Neural cell (in vitro differentiated cells): Measurements from ENCODE around the gene NDUFAF4. TPM values are rescaled to one million over a fixed set of nuclear protein-coding genes. Genes with fewer than 3 reads are reported as not detected.

Experiments
- H2AFZ ChIP-seq: fragments of 200-600, 300-800 bp; sonication (generic), shearing (Covaris generic); 2 replicates; pipeline ENCODE4 v1.6.0; 2014; ENCODE audit warnings: low read depth, mild to moderate bottlenecking, antibody characterized with exemption, low read length, moderate library complexity
- H3F3A ChIP-seq: fragments of 200-600 bp; shearing (Covaris generic); 2 replicates; pipeline ENCODE4 v1.6.1; 2016; ENCODE audit warnings: mild to moderate bottlenecking, moderate library complexity, mixed read lengths, antibody characterized with exemption, low read length; ENCODE audit not compliant: insufficient read depth, poor library complexity, severe bottlenecking
- H3K27ac ChIP-seq: fragments of 200-600, 300-800 bp; sonication (generic), shearing (Covaris generic); 2 replicates; pipeline ENCODE4 v1.5.1; 2014; ENCODE audit warnings: mild to moderate bottlenecking, low read length, moderate library complexity
- H3K27me3 ChIP-seq: fragments of 300-800, 200-600 bp; sonication (generic), shearing (Covaris generic); 2 replicates; pipeline ENCODE4 v1.6.0; 2014; ENCODE audit warnings: mild to moderate bottlenecking, low read depth, low read length, moderate library complexity; ENCODE audit not compliant: insufficient read depth
- H3K36me3 ChIP-seq: fragments of 300-800, 200-600 bp; sonication (generic), shearing (Covaris generic); 2 replicates; pipeline ENCODE4 v1.5.1; 2014; ENCODE audit warnings: mild to moderate bottlenecking, antibody characterized with exemption, low read length, moderate library complexity; ENCODE audit not compliant: insufficient read depth
- H3K4me2 ChIP-seq: fragments of 300-800, 200-600 bp; sonication (generic), shearing (Covaris generic); 2 replicates; pipeline ENCODE4 v1.6.0; 2014; ENCODE audit warnings: mild to moderate bottlenecking, low read length
- H3K4me3 ChIP-seq: fragments of 300-800, 200-600 bp; sonication (generic), shearing (Covaris generic); 2 replicates; pipeline ENCODE4 v1.5.1; 2014; ENCODE audit warnings: mild to moderate bottlenecking, low read length, moderate library complexity
- H3K79me2 ChIP-seq: fragments of 200-600 bp; shearing (Covaris generic); replicated peaks from 2 replicates; pipeline ENCODE4 v1.6.0; 2014; ENCODE audit warnings: mild to moderate bottlenecking, low read length, moderate library complexity; ENCODE audit not compliant: insufficient read depth
- H3K9ac ChIP-seq: fragments of 300-800, 200-600 bp; sonication (generic), shearing (Covaris generic); 2 replicates; pipeline ENCODE4 v1.6.1; 2016; ENCODE audit warnings: mild to moderate bottlenecking, low read length, mixed read lengths
- H3K9me2 ChIP-seq: fragments of 200-600 bp; shearing (Covaris generic); 2 replicates; pipeline ENCODE4 v1.6.1; 2016; ENCODE audit warnings: mild to moderate bottlenecking, low read length, mixed read lengths; ENCODE audit not compliant: insufficient read depth
- H3K9me3 ChIP-seq: fragments of 200-600, 300-800 bp; sonication (generic), shearing (Covaris generic); 2 replicates; pipeline ENCODE4 v1.6.1; 2016; ENCODE audit warnings: mild to moderate bottlenecking, mixed run types, low read length, moderate library complexity, mixed read lengths
- H4K20me1 ChIP-seq: fragments of 200-600 bp; shearing (Covaris generic); 2 replicates; pipeline ENCODE4 v1.6.1; 2016; ENCODE audit warnings: mild to moderate bottlenecking, mixed run types; ENCODE audit not compliant: insufficient read depth
- EP300 ChIP-seq: fragments of 450-650 bp; conservative IDR thresholded peaks from 2 replicates; pipeline ENCODE4 v1.6.1; 2014; ENCODE audit warnings: antibody characterized with exemption, mild to moderate bottlenecking, moderate library complexity; ENCODE audit not compliant: poor library complexity, severe bottlenecking
- EZH2 ChIP-seq: fragments of 200-600, 300-800 bp; shearing (Covaris generic), sonication (generic); IDR thresholded peaks from 2 replicates; pipeline ENCODE4 v1.6.1; 2014; ENCODE audit warnings: antibody characterized with exemption, low read length, borderline replicate concordance, mild to moderate bottlenecking; ENCODE audit not compliant: insufficient read depth, poor library complexity, severe bottlenecking
- MXI1 ChIP-seq: fragments of 450-650 bp; conservative IDR thresholded peaks from 2 replicates; pipeline ENCODE4 v1.6.1; 2014; ENCODE audit warnings: antibody characterized with exemption, mild to moderate bottlenecking; ENCODE audit not compliant: poor library complexity, severe bottlenecking
- POLR2AphosphoS5 ChIP-seq: IDR thresholded peaks from 2 replicates; pipeline ENCODE4 v1.6.1; 2012
- RAD21 ChIP-seq: fragments of 450-650 bp; conservative IDR thresholded peaks from 2 replicates; pipeline ENCODE4 v1.6.1; 2014; ENCODE audit warnings: antibody characterized with exemption, mild to moderate bottlenecking, moderate library complexity
- REST ChIP-seq: IDR thresholded peaks from 2 replicates; pipeline ENCODE4 v1.6.1; 2012; ENCODE audit warnings: borderline replicate concordance
- SMC3 ChIP-seq: fragments of 450-650 bp; conservative IDR thresholded peaks from 2 replicates; pipeline ENCODE4 v1.6.1; 2014; ENCODE audit warnings: antibody characterized with exemption, mild to moderate bottlenecking, moderate library complexity; ENCODE audit not compliant: poor library complexity
- TAF1 ChIP-seq: IDR thresholded peaks from 2 replicates; pipeline ENCODE4 v1.6.1; 2012; ENCODE audit warnings: low read depth
- polyA plus RNA-seq: library from polyadenylated mRNA; depleted of rRNA; stranded (reverse); fragments of >200 nt; gene quantifications from 2 replicates; pipeline ENCODE4 v1.2.3, GENCODE V29; 2014
- small RNA-seq, 3 experiments: library from RNA; depleted of rRNA; stranded (forward); fragments of <200 nt; gene quantifications; one replicate each; pipeline ENCODE3, GENCODE V24; 2012
- TF ChIP-seq, protein P1 (sequence below): fragments of 450-650 bp; IDR thresholded peaks from 2 replicates; pipeline ENCODE4 v1.5.1; 2014; ENCODE audit warnings: antibody characterized with exemption, mild to moderate bottlenecking, moderate library complexity; ENCODE audit not compliant: poor library complexity, severe bottlenecking

NDUFAF4 gene
- polyA plus RNA-seq, 1 donor from 2014 or later: 55.9 TPM

DNA sequence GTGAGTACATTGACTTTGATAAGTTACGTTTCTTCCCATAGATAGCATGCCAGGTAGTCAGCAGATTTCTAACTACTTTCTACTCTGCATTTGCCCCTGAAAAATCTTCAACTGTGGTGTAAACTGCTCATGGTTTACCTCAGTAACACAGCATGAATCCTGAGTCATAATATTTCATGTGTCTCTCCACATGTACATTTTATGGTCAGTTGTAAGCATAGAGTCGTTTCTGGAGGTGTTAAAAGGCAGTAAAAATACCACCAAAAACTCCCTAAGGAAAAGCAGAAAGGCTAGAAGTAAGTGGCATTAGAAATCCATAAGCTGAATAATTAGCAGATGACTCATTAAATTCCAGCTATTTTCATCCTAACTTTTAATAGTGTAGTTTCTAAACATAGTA, 56.3 kb downstream of the NDUFAF4 start:
- Histone ChIP-seq H3K79me2 (no peaks in the 10 kb centered on the region), H3F3A (peaks cover under 1% of the 10 kb centered on the region), H3K4me2 (no peak overlapping the region), H3K4me3 (no peak overlapping the region), H3K9me2 (no peaks in the 10 kb centered on the region), H3K9ac (no peak overlapping the region), H3K27me3 (peaks cover 9% of the 10 kb centered on the region), H3K36me3 (no peaks in the 10 kb centered on the region), H3K27ac (no peak overlapping the region), H4K20me1 (no peaks in the 10 kb centered on the region), H2AFZ (no peak overlapping the region), H3K9me3 (no peaks in the 10 kb centered on the region)
- TF ChIP-seq POLR2AphosphoS5: no peak
- no peak for TF ChIP-seq EZH2
- no peak for TF ChIP-seq RAD21
- no peak for TF ChIP-seq MXI1
- no peak for TF ChIP-seq TAF1
- no peak for TF ChIP-seq SMC3
- TF ChIP-seq, protein P1, sequence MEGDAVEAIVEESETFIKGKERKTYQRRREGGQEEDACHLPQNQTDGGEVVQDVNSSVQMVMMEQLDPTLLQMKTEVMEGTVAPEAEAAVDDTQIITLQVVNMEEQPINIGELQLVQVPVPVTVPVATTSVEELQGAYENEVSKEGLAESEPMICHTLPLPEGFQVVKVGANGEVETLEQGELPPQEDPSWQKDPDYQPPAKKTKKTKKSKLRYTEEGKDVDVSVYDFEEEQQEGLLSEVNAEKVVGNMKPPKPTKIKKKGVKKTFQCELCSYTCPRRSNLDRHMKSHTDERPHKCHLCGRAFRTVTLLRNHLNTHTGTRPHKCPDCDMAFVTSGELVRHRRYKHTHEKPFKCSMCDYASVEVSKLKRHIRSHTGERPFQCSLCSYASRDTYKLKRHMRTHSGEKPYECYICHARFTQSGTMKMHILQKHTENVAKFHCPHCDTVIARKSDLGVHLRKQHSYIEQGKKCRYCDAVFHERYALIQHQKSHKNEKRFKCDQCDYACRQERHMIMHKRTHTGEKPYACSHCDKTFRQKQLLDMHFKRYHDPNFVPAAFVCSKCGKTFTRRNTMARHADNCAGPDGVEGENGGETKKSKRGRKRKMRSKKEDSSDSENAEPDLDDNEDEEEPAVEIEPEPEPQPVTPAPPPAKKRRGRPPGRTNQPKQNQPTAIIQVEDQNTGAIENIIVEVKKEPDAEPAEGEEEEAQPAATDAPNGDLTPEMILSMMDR: no peak
- TF ChIP-seq EP300: no peak
- TF ChIP-seq REST: no peak

Small RNAs within 50 kb of the gene (small RNA-seq; reads per million reads assigned to genes)
- 0 to 0.08 (median 0) reads per million in 3 experiments for gene RN7SL509P

Other genes with a start within 250 kb of the NDUFAF4 start
- 1.2 and 1.6 TPM in 2 replicates for gene GPR63, start 60.4 kb downstream of the NDUFAF4 start, polyA plus RNA-seq
- 7.6 and 8.8 TPM in 2 replicates for gene KLHL32, start 26.8 kb upstream of the NDUFAF4 start, polyA plus RNA-seq